ENCODE measurements around the gene FAM13A. TPM values are rescaled to one million over a fixed set of nuclear protein-coding genes. Genes with fewer than 3 reads are reported as not detected.
A peak's percentile ranks its signal among the peaks of the same experiment; 100 is the strongest.

FAM13A gene
- total RNA-seq, 4 donors from 2014 or later = 5.2 to 19.1 (median 8.2) TPM

GRCh38 chr4:88793475-88793874 lies 263.5 kb downstream of the FAM13A start:
- no peak for TF ChIP-seq POLR2A (IDR thresholded peaks at IDR 0.05)
- no peak for TF ChIP-seq CTCF (IDR thresholded peaks at IDR 0.05)
- WGBS, 2 donors = 83 to 93% methylated on average over 1 of the region's 1 CpG
- intact Hi-C loops (cut with DNase I) = no loop called here
- peaks cover 0 to 3% (median 0%) of the 10 kb centered on the region in 3 donors for H3K9me3 ChIP-seq
- DNase-seq = no peak
- H3K27ac ChIP-seq = no peak overlapping the region
- peaks cover 0 to 10% (median 0%) of the 10 kb centered on the region in 3 donors for H3K36me3 ChIP-seq
- H3K4me3 ChIP-seq = no peak overlapping the region
- H3K27me3 ChIP-seq = no peaks in the 10 kb centered on the region
- H3K4me1 ChIP-seq = peaks cover 0 to 11% (median 3%) of the 10 kb centered on the region in 3 donors

GRCh38 chr4:88792821-88793220 lies 264.2 kb downstream of the FAM13A start:
- intact Hi-C loops (cut with DNase I) = no loop called here
- no peak overlapping the region for H3K4me3 ChIP-seq
- peaks cover 0 to 12% (median 0%) of the 10 kb centered on the region in 3 donors for H3K36me3 ChIP-seq
- peak overlapping the region in 1 of 4 donors; percentile 7 for H3K27ac ChIP-seq
- no peaks in the 10 kb centered on the region for H3K27me3 ChIP-seq
- DNase-seq = no peak
- H3K9me3 ChIP-seq = peaks cover 0 to 3% (median 0%) of the 10 kb centered on the region in 3 donors
- no peak for TF ChIP-seq POLR2A (IDR thresholded peaks at IDR 0.05)
- no peak for TF ChIP-seq CTCF (IDR thresholded peaks at IDR 0.05)
- H3K4me1 ChIP-seq = peaks cover 0 to 11% (median 3%) of the 10 kb centered on the region in 3 donors
- WGBS, 2 donors = 86 to 88% methylated on average over 1 of the region's 1 CpG

DNA sequence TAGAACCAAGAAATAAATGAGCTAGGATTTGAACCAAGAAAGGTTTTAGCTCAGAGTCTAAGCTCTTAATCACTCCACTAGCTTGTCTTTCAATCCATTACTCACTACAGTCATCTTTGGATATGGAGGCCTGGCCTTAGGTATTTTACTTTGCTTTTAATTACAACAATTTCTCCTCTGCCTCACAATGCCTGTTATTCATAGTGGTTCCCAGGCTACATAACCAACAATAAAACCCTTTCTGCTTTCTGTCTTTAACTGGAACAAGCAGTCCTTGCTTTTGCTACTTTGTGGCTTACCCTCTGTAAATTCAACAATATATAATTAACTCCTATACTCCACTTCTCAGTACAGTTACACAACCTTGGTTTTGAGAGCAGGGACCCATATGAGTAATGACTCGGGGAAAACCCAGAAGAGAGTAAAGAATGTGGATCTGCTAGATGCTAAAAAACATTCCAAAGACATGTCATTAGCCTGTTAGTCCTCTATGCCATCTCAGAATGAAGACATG lies 264.7 kb downstream of the FAM13A start:
- H3K9me3 ChIP-seq = peaks cover 0 to 3% (median 0%) of the 10 kb centered on the region in 3 donors
- no peaks in the 10 kb centered on the region for H3K27me3 ChIP-seq
- TF ChIP-seq POLR2A (IDR thresholded peaks at IDR 0.05) = no peak
- TF ChIP-seq CTCF (IDR thresholded peaks at IDR 0.05) = no peak
- peaks cover 0 to 17% (median 0%) of the 10 kb centered on the region in 3 donors for H3K36me3 ChIP-seq
- WGBS, 2 donors = 19 to 24% methylated on average over 1 of the region's 1 CpG
- no peak for DNase-seq
- H3K4me1 ChIP-seq = peaks cover 0 to 11% (median 3%) of the 10 kb centered on the region in 3 donors
- no peak overlapping the region for H3K4me3 ChIP-seq
- intact Hi-C loops (cut with DNase I) = no loop called here
- H3K27ac ChIP-seq = peak overlapping the region in 1 of 4 donors; percentile 7

GRCh38 chr4:88791274-88791673 lies 265.7 kb downstream of the FAM13A start:
- DNase-seq = no peak
- intact Hi-C loops (cut with DNase I) = no loop called here
- H3K9me3 ChIP-seq = no peaks in the 10 kb centered on the region
- H3K36me3 ChIP-seq = peaks cover 0 to 27% (median 0%) of the 10 kb centered on the region in 3 donors
- TF ChIP-seq POLR2A (IDR thresholded peaks at IDR 0.05) (no peak), CTCF (IDR thresholded peaks at IDR 0.05) (peak in 1 of 6 experiments; percentile 22)
- WGBS, 2 donors = 75 to 85% methylated on average over 1 of the region's 1 CpG
- H3K4me3 ChIP-seq = no peak overlapping the region
- no peaks in the 10 kb centered on the region for H3K27me3 ChIP-seq
- H3K27ac ChIP-seq = no peak overlapping the region
- peaks cover 0 to 11% (median 3%) of the 10 kb centered on the region in 3 donors for H3K4me1 ChIP-seq

- peaks cover 0 to 46% (median 0%) of the 10 kb centered on the region in 3 donors for H3K36me3 ChIP-seq
Measured at GRCh38 chr4:88788895-88789294, 268.1 kb downstream of the FAM13A start.

More at GRCh38 chr4:88788895-88789294, 268.1 kb downstream of the FAM13A start:
- DNase-seq = no peak
- Histone ChIP-seq H3K27ac (no peak overlapping the region), H3K9me3 (no peaks in the 10 kb centered on the region), H3K27me3 (no peaks in the 10 kb centered on the region), H3K4me3 (no peak overlapping the region), H3K4me1 (peaks cover 0 to 11% (median 3%) of the 10 kb centered on the region in 3 donors)
- no peak for TF ChIP-seq POLR2A (IDR thresholded peaks at IDR 0.05)
- no peak for TF ChIP-seq CTCF (IDR thresholded peaks at IDR 0.05)
- intact Hi-C loops (cut with DNase I) = no loop called here

Data from esophagus squamous epithelium (tissue), 5 donors.